HL-60 (cell line): ENCODE measurements around the gene BOK.

Source experiments
- POLR2AphosphoS5 ChIP-seq: IDR thresholded peaks from 2 replicates; pipeline ENCODE4 v1.6.1; 2012; ENCODE audit warnings: low read depth
- TF ChIP-seq, protein P1 (sequence below): IDR thresholded peaks from one replicate; pipeline ENCODE4 v1.5.1; 2011; ENCODE audit warnings: low read length, control low read depth, inconsistent platforms; ENCODE audit not compliant: insufficient read depth
- TF ChIP-seq, protein P2 (sequence below): IDR thresholded peaks from 2 replicates; pipeline ENCODE4 v1.6.1; 2012; ENCODE audit warnings: low read depth; ENCODE audit not compliant: insufficient replicate concordance

- TF ChIP-seq, protein P1, sequence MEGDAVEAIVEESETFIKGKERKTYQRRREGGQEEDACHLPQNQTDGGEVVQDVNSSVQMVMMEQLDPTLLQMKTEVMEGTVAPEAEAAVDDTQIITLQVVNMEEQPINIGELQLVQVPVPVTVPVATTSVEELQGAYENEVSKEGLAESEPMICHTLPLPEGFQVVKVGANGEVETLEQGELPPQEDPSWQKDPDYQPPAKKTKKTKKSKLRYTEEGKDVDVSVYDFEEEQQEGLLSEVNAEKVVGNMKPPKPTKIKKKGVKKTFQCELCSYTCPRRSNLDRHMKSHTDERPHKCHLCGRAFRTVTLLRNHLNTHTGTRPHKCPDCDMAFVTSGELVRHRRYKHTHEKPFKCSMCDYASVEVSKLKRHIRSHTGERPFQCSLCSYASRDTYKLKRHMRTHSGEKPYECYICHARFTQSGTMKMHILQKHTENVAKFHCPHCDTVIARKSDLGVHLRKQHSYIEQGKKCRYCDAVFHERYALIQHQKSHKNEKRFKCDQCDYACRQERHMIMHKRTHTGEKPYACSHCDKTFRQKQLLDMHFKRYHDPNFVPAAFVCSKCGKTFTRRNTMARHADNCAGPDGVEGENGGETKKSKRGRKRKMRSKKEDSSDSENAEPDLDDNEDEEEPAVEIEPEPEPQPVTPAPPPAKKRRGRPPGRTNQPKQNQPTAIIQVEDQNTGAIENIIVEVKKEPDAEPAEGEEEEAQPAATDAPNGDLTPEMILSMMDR, result no peak
- TF ChIP-seq, protein P2, sequence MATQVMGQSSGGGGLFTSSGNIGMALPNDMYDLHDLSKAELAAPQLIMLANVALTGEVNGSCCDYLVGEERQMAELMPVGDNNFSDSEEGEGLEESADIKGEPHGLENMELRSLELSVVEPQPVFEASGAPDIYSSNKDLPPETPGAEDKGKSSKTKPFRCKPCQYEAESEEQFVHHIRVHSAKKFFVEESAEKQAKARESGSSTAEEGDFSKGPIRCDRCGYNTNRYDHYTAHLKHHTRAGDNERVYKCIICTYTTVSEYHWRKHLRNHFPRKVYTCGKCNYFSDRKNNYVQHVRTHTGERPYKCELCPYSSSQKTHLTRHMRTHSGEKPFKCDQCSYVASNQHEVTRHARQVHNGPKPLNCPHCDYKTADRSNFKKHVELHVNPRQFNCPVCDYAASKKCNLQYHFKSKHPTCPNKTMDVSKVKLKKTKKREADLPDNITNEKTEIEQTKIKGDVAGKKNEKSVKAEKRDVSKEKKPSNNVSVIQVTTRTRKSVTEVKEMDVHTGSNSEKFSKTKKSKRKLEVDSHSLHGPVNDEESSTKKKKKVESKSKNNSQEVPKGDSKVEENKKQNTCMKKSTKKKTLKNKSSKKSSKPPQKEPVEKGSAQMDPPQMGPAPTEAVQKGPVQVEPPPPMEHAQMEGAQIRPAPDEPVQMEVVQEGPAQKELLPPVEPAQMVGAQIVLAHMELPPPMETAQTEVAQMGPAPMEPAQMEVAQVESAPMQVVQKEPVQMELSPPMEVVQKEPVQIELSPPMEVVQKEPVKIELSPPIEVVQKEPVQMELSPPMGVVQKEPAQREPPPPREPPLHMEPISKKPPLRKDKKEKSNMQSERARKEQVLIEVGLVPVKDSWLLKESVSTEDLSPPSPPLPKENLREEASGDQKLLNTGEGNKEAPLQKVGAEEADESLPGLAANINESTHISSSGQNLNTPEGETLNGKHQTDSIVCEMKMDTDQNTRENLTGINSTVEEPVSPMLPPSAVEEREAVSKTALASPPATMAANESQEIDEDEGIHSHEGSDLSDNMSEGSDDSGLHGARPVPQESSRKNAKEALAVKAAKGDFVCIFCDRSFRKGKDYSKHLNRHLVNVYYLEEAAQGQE, result no peak
- TF ChIP-seq POLR2AphosphoS5, result no peak
Observed at GRCh38 chr2:241563031-241563507, 4.5 kb downstream of the BOK start.
